Measurements from ENCODE around the gene SCCPDH.
A peak's percentile ranks its signal among the peaks of the same experiment; 100 is the strongest.
"Not testable (repeated sequence)": the region's sequence is repeated elsewhere in the genome, so short reads cannot be mapped to it uniquely, and the experiment has no call there.

Gene SCCPDH

DNA sequence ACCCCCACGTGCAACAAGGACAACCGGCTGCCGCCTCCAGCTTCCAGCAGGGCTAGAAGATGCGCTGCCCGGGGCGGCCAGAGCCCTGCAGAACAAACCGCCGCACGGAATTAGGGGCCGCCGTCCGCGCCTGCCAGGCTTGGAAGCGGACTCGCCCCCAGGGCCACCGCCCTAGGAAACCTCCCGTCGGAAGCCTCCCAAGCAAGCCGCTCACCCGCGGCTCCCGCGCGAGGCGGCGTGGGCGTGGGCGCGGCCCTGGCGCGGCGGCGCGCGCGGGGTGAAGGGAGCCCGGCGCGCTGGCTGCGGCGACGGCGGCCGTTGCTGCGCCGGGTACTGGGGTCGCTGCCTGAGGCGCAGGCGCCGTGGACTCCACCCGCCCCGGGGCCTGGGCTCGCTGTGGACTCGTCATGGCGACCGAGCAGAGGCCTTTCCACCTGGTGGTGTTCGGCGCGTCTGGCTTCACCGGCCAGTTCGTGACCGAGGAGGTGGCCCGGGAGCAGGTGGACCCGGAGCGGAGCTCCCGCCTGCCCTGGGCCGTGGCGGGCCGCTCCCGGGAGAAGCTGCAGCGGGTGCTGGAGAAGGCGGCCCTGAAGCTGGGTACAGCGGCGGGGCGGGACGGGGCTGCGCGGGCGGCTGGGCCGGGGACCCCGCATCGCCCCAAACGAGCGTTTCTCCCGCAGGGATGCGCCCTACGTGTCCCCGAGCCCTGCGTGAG, at the start of gene SCCPDH:
Gene SCCPDH, plus strand, starts transcription at position 394 of the 715 bp plus-strand sequence. Its CDS starts 14 bp downstream, at position 408.
- peak; percentile 49 to 72 for DNase-seq

DNA sequence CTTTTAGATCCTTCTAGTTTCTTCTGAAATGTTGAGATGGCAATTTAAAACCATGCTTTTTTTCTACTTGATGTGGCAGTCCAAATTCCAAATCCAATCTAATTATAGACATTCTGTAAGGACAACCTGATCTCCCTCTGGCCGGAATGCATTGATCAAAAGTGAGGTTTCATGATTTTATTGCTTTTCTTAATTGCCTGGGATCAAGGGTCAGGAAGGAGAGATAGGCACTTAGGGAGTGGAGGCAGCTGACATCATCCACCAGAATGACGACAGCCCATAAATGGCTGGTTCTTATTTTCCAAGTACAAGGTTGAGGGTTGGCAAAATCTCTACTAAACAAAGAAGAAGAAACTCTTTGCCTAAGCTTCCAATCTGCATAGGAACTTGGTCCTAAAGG, 46.4 kb upstream of the SCCPDH start:
- no peak for DNase-seq

GRCh38 chr1:246678816-246679793, 45.1 kb upstream of the SCCPDH start:
- no peak for DNase-seq

DNA sequence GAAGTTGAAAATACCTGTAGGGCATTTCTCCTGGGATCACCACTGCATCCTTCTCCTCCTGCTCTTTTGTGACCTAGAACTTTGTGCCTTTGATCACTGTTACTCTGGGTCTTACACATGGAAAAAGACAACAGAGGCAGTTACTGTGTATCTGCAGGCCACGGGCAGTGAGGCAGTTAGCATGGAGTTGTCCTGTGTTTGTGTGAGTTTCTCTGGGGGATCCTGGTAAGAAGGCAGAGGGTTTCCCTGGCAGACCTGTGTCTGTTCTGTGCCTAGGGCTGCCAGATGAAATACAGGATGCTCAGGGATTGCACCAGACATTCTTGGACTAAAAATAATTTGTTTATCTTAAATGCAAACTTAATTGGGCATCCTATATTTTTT, 44.4 kb upstream of the SCCPDH start:
- no peak for DNase-seq

GRCh38 chr1:246680190-246680589, 44.0 kb upstream of the SCCPDH start:
- DNase-seq: no peak

DNA sequence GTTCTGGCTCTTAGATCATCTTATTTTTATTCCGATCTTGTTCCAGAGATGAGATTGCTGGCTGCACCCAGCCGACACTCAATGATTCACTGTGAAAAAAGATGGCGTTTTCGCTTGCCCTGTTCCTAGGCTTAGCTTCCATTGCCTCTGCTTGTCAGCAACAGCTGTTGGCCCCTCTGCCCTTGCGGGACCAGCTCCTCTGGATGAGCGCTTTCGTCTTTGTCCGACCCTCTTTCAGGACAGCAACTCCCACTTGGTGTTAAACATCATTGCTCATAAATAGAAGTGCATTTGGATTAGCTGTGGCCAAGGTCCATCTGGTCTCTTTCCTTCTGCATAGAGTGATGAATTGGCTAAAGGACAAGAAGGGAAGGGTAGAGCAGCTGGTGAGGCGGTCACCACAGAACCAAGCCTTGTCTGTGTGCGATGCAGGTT, 43.5 kb upstream of the SCCPDH start:
- DNase-seq: no peak

GRCh38 chr1:246681900-246682895, 42.0 kb upstream of the SCCPDH start:
- DNase-seq: no peak

DNA sequence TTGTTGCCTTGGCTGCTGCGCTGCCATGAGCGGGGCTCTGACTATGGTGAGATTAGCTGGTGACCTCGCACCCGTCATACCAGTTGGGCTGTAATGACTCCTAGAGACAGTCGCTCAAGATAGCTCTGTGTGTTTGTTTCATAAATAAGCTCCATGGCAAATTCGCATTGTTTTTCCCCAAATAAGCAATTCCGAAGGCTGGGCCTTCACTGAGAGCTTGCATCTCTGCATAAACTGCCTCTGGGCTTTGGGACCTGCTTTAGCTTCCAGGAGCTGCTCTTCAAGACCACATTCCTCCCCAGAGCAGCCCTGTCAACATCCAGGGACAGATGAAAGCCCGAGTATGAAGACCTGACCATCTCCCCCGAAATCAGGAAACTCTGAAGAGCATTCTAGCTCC, 40.7 kb upstream of the SCCPDH start:
- DNase-seq: no peak

DNA sequence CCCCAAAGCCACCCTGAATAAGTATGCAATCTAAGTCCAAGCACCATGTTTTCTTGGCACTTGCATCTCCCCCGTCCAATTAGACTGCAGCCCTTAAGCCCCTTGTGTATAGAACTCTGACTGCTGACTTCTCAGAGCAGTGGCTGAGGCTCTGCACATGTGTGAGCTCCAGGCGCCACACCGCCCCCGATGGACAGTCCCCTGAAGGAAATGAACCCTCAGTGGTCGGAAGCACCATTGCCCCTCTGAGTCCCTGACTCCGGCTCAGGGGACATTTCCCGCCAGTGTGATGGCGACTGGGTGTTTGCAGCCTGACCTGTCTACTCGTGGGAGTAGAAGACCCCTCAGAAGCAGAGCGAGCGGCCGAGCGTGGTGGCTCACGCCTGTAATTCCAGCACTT, 37.2 kb upstream of the SCCPDH start:
- no peak for DNase-seq

DNA sequence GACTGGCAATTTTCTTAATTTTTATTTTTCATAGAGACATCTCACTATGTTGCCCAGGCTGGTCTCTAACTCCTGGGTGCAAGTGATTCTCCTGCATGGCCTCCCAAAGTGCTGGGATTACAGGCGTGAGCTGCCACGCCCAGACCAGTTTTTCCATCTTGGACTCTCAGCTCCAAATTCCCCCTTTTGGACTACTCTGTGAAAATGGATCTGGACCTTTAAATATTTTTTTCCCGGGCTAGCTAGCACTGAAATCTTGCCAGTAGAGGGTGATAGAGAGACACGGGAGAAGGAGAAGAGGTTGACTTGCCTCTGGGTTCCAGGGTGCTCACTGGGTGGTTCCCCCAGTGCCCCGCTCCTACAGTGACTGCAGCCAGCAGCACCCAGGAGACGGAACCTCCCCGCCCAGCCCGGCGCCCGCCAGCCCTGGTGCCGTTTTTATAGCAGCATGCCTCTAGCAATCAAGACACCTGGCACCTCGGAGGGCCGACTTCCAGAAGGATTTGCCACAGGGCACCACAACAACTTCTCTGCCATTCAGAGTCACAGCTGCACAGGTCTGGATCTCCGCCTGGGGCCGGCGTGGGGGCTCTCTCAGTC, 34.7 kb upstream of the SCCPDH start:
- DNase-seq: peak; percentile 3 to 19

- no peak for DNase-seq
Measured at GRCh38 chr1:246690100-246690499, 34.1 kb upstream of the SCCPDH start.

- no peak for DNase-seq
Measured at GRCh38 chr1:246691622-246692495, 32.4 kb upstream of the SCCPDH start.

GRCh38 chr1:246694213-246694895, 29.9 kb upstream of the SCCPDH start:
- DNase-seq: not testable (repeated sequence)

DNA sequence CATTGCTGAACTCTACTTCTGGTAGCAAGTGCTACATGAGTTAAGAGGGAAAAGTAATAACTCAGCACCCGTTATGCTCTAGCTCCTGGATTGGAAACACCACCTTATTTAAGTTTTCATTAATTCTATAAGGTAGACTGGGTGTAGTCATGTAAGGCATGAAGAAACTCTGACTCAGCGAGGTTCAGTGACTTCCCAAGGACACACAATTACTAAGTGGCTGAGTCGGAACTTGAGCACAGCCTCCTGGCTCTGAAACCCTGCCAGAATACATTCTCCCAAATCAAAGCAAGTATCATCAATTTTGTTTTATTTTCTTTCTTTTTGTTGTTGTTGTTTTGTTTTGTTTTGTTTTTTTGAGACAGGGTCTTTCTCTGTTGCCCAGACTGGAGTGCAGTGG, 29.1 kb upstream of the SCCPDH start:
- DNase-seq: no peak

- DNase-seq: no peak
Measured at GRCh38 chr1:246695666-246696065, 28.5 kb upstream of the SCCPDH start.

- DNase-seq: no peak
Measured at GRCh38 chr1:246698466-246699094, 25.6 kb upstream of the SCCPDH start.

DNA sequence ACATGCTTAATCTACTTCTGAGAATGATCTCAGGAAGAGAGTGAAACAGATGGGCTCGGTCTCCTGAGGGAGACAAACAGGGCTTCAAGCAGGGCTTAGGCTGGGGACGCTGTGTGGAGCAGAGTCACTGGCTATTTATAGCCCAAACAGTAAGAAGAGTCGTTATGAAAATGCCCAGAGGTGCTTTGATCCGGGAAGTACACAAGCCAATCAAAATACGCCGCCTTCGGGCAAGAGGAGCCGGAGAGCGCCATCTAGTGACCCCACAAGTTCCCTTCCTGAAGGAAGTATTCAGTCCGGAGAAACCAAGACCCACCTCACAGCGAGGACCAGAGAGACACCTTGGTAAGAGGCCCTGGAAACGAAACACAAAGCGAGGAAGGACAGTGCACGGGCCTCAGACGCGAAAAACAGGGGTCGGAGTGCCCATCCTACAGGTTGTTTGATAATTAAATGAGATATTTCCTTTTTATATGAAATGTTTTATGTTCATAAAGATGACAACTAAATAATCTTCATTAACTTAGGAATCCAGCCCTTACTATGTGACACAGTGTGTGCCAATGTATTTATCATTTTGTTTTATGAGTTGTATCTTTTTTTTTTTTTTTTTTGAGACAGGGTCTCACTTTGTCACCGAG, 25.0 kb upstream of the SCCPDH start:
- DNase-seq: peak; percentile 70 to 79

DNA sequence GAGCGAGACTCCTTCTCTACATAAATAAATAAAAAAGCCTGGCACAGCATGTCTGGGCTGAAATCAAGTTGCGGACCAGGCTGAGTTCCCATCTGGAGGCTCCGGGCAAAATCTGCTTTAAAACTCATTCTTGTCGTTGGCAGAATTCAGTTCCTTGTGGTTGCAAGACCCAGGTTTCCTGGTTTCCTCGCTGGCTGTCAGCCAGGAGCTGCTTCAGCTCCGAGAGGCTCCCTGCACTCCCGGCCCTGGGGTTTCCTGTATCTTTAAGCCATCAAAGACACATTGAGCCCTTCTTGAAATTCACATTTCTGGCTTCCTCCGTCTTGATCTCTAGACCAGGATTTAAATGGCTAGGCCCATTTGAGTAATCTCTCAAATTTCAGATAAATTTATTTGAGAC, 20.6 kb upstream of the SCCPDH start:
- DNase-seq: no peak

DNA sequence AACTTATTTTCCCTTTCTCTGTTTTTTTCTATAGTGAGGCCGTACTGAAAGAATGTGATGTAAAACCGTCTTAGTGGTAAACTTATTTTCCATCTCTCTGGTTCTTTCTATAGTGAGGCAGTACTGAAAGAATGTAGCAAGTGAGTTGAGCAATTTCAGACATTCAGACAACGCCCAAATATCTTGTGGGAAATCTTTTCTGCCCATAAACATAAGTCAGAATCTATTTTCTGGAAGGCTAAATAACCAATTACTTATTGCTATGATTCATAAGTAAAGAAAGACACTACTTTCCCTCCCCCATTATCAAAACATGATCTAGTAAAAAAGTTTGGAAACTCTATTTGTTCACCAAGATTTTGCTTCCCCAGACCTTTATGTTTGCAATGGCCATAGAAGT, 18.8 kb upstream of the SCCPDH start:
- no peak for DNase-seq

GRCh38 chr1:246708166-246708565, 16.0 kb upstream of the SCCPDH start:
- no peak for DNase-seq
